Left ventricle myocardium inferior (tissue), 1 donor: ENCODE data around the gene MRPL54. TPM values are rescaled to one million over a fixed set of nuclear protein-coding genes. Genes with fewer than 3 reads are reported as not detected.
A peak's percentile ranks its signal among the peaks of the same experiment; 100 is the strongest.
"Not testable (repeated sequence)": the region's sequence is repeated elsewhere in the genome, so short reads cannot be mapped to it uniquely, and the experiment has no call there.

Experiments
- DNase-seq: peaks from one replicate; pipeline ENCODE4 v3.0.0-alpha.2; 2020
- H3K27ac ChIP-seq: fragments of 200-600 bp; replicated peaks from 2 replicates; pipeline ENCODE4 v1.8.0; 2021
- H3K27me3 ChIP-seq: fragments of 200-600 bp; 2 replicates; pipeline ENCODE4 v1.8.0; 2021; ENCODE audit warnings: low read depth
- H3K36me3 ChIP-seq: fragments of 200-600 bp; 2 replicates; pipeline ENCODE4 v1.8.0; 2021
- H3K4me1 ChIP-seq: fragments of 200-600 bp; 2 replicates; pipeline ENCODE4 v1.8.0; 2021
- H3K4me3 ChIP-seq: fragments of 200-600 bp; 2 replicates; pipeline ENCODE4 v1.8.0; 2021; ENCODE audit warnings: mild to moderate bottlenecking, moderate library complexity
- H3K9me3 ChIP-seq: fragments of 200-600 bp; replicated peaks from 2 replicates; pipeline ENCODE4 v1.8.0; 2021
- intact Hi-C: fragments of 100-400 bp; cut with micrococcal nuclease; formaldehyde crosslinking; loops from one replicate; pipeline ENCODE4 v1.11.0; 2022
- total RNA-seq: library from RNA; stranded (reverse); fragmentation: NEBNext Ultra II Directional; extraction: Animal tissue kit (Norgen Biotek cat#: 25700); gene quantifications from one replicate; pipeline ENCODE4 v1.2.1, GENCODE V29; 2021
- TF ChIP-seq, protein P1 (sequence below): fragments of 200-600 bp; IDR thresholded peaks from 2 replicates; pipeline ENCODE4 v1.8.0; 2021; ENCODE audit warnings: antibody characterized with exemption, mild to moderate bottlenecking, borderline replicate concordance
- donor health status: DM: no; HTN: yes; CAD: no; lungs with severe emphysema.

Gene MRPL54
- total RNA-seq, 1 donor from 2014 or later, result 64.1 TPM

DNA sequence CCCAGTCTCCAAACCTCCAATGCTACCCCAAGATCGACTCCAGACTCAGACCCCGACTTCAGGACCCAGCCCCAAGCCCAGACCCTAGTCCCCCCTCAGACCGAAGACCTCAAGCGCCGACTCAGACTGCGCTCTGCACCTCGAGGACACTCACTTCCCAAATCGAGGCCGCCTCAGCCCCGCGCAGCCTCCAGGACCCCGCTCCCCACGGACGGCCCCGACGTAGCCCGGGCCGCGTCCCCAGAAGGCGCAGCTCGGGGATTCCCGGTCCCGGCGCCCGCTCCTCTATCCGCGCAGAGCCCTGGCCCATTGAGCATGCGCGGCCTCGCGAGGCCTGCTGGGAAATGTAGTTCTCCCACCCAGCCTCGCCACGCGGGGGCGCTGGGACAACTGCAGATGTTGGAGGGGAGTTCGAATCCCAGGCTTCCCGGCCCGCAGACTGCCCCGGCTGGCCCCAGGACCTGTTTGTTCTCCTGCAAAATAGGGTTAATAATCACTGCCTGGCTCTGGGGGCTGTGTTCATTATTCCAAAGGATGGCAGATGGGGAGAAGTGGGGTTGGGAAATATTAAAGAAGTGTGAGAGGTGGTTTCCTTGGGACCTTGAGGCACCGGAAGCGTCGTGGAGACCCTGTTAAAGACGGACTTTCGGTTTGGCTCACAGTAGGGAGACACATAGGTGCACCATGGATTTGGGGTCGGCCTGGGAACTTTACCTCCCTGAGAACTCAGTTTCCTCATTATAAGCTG, 926 bp upstream of the MRPL54 start, which contains the start of gene APBA3:
Gene APBA3 (minus strand): TSS at position 311 of the 748 bp plus-strand sequence. CDS start 1,428 bp downstream, outside the sequence.
- H3K27me3 ChIP-seq, result no peaks in the 10 kb centered on the region
- peak within 1 kb of the TSS; percentile 99 for H3K4me3 ChIP-seq
- H3K9me3 ChIP-seq, result no peaks in the 10 kb centered on the region
- H3K4me1 ChIP-seq, result peaks cover 51% of the 10 kb centered on the region
- TF ChIP-seq, protein P1, sequence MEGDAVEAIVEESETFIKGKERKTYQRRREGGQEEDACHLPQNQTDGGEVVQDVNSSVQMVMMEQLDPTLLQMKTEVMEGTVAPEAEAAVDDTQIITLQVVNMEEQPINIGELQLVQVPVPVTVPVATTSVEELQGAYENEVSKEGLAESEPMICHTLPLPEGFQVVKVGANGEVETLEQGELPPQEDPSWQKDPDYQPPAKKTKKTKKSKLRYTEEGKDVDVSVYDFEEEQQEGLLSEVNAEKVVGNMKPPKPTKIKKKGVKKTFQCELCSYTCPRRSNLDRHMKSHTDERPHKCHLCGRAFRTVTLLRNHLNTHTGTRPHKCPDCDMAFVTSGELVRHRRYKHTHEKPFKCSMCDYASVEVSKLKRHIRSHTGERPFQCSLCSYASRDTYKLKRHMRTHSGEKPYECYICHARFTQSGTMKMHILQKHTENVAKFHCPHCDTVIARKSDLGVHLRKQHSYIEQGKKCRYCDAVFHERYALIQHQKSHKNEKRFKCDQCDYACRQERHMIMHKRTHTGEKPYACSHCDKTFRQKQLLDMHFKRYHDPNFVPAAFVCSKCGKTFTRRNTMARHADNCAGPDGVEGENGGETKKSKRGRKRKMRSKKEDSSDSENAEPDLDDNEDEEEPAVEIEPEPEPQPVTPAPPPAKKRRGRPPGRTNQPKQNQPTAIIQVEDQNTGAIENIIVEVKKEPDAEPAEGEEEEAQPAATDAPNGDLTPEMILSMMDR, result peak; percentile 78
- peak; percentile 92 for DNase-seq
- peak within 1 kb of the TSS; percentile 99 for H3K27ac ChIP-seq
- intact Hi-C loops, result no loop called here
- peaks cover 51% of the 10 kb centered on the region for H3K36me3 ChIP-seq

DNA sequence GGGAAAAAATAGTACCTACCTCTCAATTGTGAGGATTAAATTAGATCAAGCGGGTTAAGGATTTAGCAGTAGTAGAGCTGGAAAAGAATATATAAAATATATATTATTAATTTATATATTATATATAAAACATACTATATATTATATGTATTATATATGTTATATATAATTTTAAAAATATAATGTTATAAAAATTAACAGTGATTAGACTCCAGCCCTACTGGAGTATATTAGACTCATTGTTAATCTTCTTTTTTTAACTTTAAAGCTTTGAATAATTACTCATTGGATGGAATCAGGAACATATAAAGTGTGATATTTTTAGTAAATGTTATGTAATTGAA, 380 bp upstream of the MRPL54 start:
- H3K4me1 ChIP-seq, result peaks cover 51% of the 10 kb centered on the region
- H3K9me3 ChIP-seq, result no peaks in the 10 kb centered on the region
- intact Hi-C loops, result no loop called here
- H3K27ac ChIP-seq, result peak overlapping the region; percentile 99
- DNase-seq, result no peak
- no peaks in the 10 kb centered on the region for H3K27me3 ChIP-seq
- peak overlapping the region; percentile 99 for H3K4me3 ChIP-seq
- H3K36me3 ChIP-seq, result peaks cover 51% of the 10 kb centered on the region
- TF ChIP-seq, protein P1, result no peak

GRCh38 chr19:3765121-3765520, 2.6 kb downstream of the MRPL54 start:
- no peaks in the 10 kb centered on the region for H3K9me3 ChIP-seq
- H3K27ac ChIP-seq, result no peak overlapping the region
- peaks cover 41% of the 10 kb centered on the region for H3K36me3 ChIP-seq
- intact Hi-C loops, result no loop called here
- TF ChIP-seq, protein P1, result no peak
- DNase-seq, result no peak
- H3K4me3 ChIP-seq, result no peak overlapping the region
- no peaks in the 10 kb centered on the region for H3K27me3 ChIP-seq
- H3K4me1 ChIP-seq, result peaks cover 34% of the 10 kb centered on the region

DNA sequence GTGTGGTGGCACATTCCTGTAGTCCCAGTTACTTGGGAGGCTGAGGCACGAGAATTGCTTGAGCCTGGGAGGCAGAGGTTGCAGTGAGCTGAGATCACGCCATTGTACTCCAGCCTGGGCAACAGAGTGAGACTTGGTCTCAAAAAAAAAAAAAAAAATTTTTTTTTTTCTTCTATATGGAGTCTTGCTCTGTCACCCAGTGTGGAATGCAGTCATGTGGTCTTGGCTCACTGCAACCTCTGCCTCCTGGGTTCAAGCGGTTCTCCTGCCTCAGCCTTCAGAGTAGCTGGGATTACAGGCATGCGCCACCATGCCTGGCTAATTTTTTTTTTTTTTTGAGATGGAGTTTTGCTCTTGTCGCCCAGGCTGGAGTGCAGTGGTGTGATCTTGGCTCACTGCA, 3.3 kb downstream of the MRPL54 start:
- H3K27ac ChIP-seq, H3K9me3 ChIP-seq, intact Hi-C loops, DNase-seq, H3K4me3 ChIP-seq, H3K27me3 ChIP-seq: not testable (repeated sequence)
- Histone ChIP-seq H3K4me1 (peaks cover 27% of the 10 kb centered on the region), H3K36me3 (peaks cover 41% of the 10 kb centered on the region)

- DNase-seq, result no peak
- Histone ChIP-seq H3K36me3 (peaks cover 41% of the 10 kb centered on the region), H3K27me3 (no peaks in the 10 kb centered on the region), H3K4me1 (peaks cover 20% of the 10 kb centered on the region), H3K27ac (no peak overlapping the region), H3K4me3 (no peak overlapping the region), H3K9me3 (no peaks in the 10 kb centered on the region)
- intact Hi-C loops, result no loop called here
- TF ChIP-seq, protein P1, result no peak
Observed at GRCh38 chr19:3766520-3766919, 4.0 kb downstream of the MRPL54 start.

GRCh38 chr19:3767050-3767449, 4.6 kb downstream of the MRPL54 start:
- DNase-seq, result no peak
- TF ChIP-seq, protein P1, result no peak
- intact Hi-C loops, result no loop called here

More at GRCh38 chr19:3767050-3767449, 4.6 kb downstream of the MRPL54 start:
- H3K27ac ChIP-seq, result no peak overlapping the region
- peaks cover 14% of the 10 kb centered on the region for H3K4me1 ChIP-seq
- H3K27me3 ChIP-seq, result no peaks in the 10 kb centered on the region
- H3K36me3 ChIP-seq, result peaks cover 41% of the 10 kb centered on the region
- no peaks in the 10 kb centered on the region for H3K9me3 ChIP-seq
- H3K4me3 ChIP-seq, result no peak overlapping the region
